HG03066 (cell line): Measurements from ENCODE around the gene GAS5.

Experiments used
- ATAC-seq: cut with Tn5 transposase; IDR thresholded peaks from one replicate; pipeline ENCODE4 v1.9.1; 2021; ENCODE audit warnings: low read depth; ENCODE audit not compliant: unreplicated experiment

GAS5 gene

DNA sequence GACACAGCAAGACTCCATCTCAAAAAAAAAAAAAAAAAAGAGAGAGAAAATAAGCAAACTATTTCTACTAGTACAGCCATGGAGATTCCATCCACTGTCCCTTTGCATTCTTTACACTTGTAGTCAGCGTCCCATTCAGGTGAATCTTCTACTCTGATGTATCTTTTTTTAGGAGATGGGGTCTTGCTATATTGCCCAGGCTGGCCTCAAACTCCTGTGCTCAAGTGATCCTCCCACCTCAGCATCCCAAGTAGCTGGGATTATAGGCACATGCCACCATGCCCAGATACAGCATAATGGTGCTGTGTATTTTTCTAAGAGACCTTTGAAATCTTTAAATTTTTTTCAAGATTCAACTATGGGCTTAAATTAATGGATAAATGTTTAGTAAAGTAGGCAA, 35.0 kb downstream of the GAS5 start:
- no peak for ATAC-seq

DNA sequence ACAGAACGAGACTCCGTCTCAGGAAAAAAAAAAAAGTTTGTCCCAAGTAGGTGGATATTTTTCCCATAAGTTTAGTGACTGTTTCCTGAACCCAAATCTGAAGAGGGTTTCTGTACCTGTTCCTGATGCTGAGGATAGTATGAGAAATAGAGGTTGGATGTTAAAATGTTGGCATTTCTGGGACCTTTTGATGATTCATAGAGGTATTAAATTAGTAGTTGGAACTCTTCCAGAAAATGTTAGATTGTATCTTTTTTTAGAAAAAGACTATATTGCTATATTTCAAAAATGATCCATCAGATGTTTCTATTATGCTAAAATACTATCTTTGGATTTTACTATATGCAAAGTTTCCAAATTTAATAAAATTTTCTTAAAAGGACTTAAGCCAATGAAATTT, 40.2 kb downstream of the GAS5 start:
- ATAC-seq, result no peak

DNA sequence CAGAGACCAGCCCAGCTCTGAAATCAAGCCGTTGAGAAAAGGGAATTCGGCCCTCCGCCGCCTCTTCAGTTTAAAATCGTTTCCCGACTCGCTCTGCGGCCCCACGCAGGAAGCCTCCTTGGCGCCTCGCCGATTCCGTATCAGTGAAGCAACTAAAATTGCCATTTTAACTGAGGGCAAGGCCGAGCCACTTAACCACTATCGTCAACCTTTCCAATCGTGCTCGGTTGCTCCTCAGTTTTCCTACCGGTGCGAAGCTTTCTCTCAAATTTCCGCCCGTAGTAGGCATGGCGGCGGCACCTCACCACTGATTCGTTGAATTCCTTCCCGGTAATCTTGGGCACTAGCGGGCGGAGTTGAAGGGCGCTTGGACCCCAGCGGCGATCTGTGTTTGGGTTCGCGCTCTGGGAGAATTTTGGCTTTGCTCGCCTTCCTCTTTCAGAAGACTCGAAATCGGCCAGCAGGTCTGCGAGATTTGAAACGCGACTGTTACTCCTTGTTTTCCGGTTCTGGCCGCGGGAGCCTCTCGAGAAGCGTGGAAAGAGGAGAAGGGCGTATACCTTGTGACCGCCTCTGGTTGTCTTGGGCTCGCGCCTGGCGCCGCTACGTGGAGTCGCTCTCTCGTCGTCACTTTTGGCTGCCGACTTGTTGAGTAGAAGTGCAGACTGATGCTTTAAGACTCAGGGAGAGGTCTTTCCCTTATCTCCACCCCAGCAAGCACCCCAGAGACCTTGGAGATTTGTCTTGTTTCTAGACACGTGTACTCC, 43.3 kb downstream of the GAS5 start, which contains the start of the genes CENPL and DARS2:
Gene CENPL (minus strand): TSS at position 569 of the 767 bp plus-strand sequence. CDS start 13,584 bp downstream, outside the sequence.
Gene DARS2 (plus strand): TSS at position 359 of the 767 bp plus-strand sequence. CDS start 557 bp downstream, outside the sequence.
- peak; percentile 85 for ATAC-seq

DNA sequence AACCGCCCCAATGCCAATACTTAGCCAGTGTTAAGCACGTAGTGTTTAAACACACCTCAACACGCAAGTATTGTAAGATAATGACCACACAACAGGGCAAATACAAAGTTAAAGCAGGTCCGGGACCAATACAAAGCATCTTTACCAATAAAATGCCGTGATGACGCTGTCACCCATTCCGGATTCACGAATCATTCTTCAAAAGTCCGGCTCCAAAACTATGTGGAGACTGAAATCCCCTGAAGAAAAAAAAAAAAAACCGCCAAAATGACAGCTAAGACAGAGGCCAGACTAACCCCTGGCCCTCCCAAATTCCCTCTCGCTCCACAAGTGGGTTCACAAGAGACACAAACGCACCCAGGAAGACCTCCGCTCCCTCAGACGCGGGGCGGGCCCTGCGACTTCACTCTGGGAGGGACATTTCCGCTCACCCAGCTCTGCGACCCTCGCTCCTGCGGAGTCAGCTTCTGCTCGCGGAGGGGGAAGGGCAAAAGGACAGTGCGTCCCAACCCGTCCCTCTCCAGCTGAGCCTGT, 43.9 kb downstream of the GAS5 start:
- peak; percentile 34 for ATAC-seq

DNA sequence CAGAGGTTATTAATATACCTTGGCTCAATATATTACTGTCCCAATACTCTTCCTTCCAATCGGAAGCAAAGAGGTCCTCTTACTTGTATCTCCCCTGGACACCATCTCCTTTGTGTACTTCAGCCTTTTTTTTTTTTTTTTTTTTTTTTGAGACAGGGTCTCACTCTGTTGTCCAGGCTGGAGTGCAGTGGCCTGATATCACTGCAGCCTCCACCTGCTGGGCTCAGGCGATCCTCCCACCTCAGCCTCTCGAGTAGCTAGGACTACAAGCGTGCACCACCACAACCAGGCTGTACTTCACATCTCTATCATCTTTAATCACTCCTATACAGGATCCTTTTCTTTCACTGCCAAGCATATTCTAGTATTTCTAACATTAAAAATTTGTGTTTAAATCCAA, 46.1 kb downstream of the GAS5 start:
- no peak for ATAC-seq

DNA sequence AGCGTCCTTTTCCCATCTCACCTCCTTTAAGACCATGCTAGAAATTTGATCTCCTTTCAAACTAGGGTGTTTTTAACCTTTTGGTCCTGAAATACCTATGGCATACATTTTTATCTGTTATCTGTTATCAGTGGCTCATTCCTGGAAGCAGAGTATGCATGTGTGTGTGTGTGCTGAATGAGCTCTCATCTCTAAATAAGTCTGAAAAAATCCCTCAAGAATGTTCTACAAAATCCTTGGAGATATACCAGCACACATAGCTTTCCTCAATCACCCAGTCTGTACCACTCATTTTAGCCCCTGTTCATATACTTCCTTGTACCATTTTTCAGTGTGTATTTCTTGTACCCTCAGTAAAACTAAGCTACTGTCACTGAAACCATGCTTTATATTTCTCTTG, 49.3 kb downstream of the GAS5 start:
- ATAC-seq, result no peak
